Astrocyte of the spinal cord (primary cell): Measurements from ENCODE around the gene TELO2.

ENCODE experiments used
- DNase-seq: peaks from one replicate; pipeline ENCODE4 v3.0.0; 2011; ENCODE audit warnings: low read depth, low spot score
- H3K4me3 ChIP-seq: 2 replicates; pipeline ENCODE4 v1.5.1; 2011; ENCODE audit warnings: low read depth, mild to moderate bottlenecking, low read length, moderate library complexity
- CTCF ChIP-seq: IDR thresholded peaks from 2 replicates; pipeline ENCODE4 v1.5.1; 2012; ENCODE audit warnings: low read depth, mild to moderate bottlenecking, low read length, inconsistent platforms
- in situ Hi-C: cut with HindIII; loops from 2 replicates; pipeline ENCODE4 v1.10.0; 2017; ENCODE audit warnings: low sequenced_read_pairs

TELO2 gene

DNA sequence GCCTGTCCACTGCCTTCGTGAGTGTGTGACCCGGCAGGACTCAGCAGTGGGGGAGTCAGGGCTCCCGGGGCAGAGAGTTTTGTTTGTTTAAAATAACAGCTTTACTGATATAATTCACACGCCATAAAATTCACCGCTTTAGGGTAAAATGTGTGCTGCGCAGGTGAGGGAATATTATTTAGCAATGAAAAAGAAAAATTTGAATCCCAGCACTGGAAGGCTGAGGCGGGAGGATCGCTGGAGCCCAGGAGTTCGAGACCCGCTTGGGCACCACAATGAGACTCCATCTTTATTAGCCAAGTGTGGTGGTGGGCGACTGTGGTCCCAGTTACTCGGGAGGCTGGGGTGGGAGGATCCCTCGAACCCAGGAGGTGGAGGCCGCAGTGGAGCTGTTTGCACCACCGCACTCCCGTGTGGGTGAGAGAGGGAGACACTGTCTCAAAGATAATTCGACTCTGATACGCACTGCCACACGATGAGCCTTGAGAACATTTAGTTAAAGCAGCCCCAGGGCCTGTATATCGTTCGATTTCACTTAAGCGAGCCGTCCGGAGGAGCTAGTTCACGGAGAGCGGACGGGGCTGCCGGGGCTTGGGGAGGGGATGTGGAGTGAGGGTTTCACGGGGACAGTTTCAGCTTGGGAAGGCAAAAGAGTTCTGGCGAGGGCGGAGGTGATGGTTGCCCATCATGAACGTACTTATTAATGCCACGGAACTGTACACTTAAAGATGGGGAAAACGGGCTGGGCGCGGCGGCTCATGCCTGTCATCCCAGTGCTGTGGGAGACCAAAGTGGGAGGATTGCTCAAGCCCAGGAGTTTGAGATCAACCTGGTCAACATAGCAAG is 10.2 kb downstream of the TELO2 start:
- no peak for DNase-seq
- H3K4me3 ChIP-seq = no peak overlapping the region
- in situ Hi-C loops = no loop called here
- TF ChIP-seq CTCF = no peak

- no peak for TF ChIP-seq CTCF
- no peak overlapping the region for H3K4me3 ChIP-seq
- in situ Hi-C loops = no loop called here
- no peak for DNase-seq
Measured at GRCh38 chr16:1505073-1505844, 12.1 kb downstream of the TELO2 start.

DNA sequence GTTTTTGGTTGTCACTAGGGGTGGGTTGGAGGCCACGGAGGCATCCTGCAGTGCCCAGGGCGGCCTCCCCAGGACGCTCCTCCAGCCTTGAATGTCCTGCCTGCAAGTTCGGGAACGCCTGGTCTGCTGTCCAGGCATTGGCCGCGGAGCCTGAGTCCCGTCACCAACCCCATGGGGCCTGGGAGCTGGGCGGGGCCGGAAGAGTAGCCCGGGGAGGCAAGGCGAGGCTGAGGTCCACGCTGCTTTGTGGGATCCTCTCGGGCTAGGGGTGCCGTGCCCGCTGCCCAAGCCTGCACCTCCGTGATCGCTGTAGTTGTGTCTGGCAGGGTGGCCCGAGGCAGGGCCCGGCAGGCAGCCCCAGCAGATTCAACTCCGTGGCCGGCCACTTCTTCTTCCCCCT is 12.8 kb downstream of the TELO2 start:
- H3K4me3 ChIP-seq = no peak overlapping the region
- DNase-seq = no peak

GRCh38 chr16:1506494-1507213 is 13.5 kb downstream of the TELO2 start:
- H3K4me3 ChIP-seq = no peak overlapping the region
- TF ChIP-seq CTCF = no peak
- in situ Hi-C loops = no loop called here
- no peak for DNase-seq

More for the DNA sequence above, 12.8 kb downstream of the TELO2 start:
- in situ Hi-C loops = no loop called here
- no peak for TF ChIP-seq CTCF

- TF ChIP-seq CTCF = no peak
- in situ Hi-C loops = no loop called here
- no peak for DNase-seq
- no peak overlapping the region for H3K4me3 ChIP-seq
Measured at GRCh38 chr16:1508494-1509187, 15.5 kb downstream of the TELO2 start.
